CD4-positive, alpha-beta T cell treated with Interferon alpha-2 for 1 hour (primary cell): Measurements from ENCODE around the gene PLA2G2F.
"Not testable (repeated sequence)": the region's sequence is repeated elsewhere in the genome, so short reads cannot be mapped to it uniquely, and the experiment has no call there.

ENCODE experiments used
- DNase-seq, 2 donors: peaks; one replicate each; pipeline ENCODE4 v3.0.0-alpha.2; 2020 to 2022

The PLA2G2F gene

DNA sequence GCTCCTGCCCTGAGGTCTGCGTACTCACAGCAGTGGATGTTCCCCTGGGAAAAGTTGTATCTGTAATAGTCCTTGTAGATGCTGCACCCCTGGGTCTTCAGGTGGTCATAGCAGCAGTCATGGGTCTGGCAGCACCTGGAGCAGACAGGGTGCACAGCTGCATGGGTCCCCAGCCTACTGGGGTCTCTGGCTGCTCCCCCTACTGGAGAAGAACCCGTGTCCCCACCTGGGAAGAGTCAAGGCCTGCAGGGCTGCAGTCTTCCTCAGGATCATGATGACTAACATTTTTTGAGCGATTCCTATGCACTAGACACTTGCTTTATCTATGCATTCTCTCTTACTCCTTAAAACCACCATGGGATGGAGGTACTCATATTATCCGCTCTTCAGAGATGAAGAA lies 23.6 kb upstream of the PLA2G2F start:
- no peak for DNase-seq

DNA sequence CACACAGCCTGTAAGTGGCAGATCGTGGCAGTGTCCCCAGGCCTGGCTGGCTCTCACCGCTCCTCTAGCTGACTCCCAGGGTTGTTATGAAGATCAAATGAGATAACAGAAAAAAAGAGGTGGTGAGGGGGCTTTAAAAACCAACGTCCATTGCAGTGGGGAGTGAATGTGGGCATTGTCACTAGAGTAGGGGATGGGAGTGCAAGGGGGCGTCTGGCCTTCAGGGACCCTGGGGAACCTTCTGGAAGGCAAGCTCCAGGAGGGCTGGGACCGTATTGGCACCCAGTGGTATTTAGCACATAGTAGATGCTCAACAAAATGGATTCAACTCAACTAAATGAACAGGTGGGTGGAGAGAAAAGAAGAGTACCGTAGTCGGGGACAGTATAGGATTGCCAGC lies 23.2 kb upstream of the PLA2G2F start:
- no peak for DNase-seq

DNA sequence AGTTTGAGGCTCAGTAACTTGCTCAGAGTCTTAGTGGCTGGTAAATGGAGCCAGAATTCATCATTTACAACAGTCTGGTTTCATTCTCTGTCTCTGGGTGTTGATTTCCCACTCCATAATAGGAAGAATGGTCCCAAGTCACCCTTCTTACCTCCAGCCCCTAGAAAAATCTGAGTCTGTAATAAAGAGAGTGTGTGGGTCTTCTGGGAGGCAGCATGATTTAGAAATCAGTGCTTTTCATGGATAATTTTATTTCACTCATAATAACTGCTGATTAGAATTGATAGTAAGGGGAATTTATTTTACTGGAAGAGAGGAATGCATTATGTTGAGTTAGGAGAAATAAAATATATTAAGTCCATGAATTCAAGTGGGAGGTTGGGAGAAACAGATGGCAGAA lies 21.9 kb upstream of the PLA2G2F start:
- DNase-seq, result no peak

DNA sequence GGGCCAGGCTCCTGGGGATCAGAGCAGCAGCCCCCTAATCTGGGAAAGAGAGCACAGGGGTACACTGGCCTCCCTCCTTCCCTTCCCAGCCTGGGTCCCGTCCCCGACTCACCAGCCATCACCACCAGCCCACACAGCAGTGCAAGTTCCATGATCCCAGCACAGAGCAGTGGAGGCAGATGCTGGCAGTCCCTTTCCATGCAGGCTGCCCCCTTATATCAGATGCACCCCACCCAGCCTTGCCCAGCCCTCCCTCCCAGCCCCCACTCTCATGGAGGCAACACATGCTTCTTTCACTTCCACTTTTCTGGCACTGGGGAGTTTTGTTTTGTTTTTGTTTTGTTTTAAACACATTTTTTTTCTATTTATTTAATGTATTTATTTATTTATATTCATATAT lies 19.8 kb upstream of the PLA2G2F start, which contains the start of gene PLA2G2D:
Gene PLA2G2D, minus strand, starts transcription at position 190 of the 400 bp plus-strand sequence. Its CDS starts 38 bp downstream, at position 152.
- DNase-seq, result no peak

DNA sequence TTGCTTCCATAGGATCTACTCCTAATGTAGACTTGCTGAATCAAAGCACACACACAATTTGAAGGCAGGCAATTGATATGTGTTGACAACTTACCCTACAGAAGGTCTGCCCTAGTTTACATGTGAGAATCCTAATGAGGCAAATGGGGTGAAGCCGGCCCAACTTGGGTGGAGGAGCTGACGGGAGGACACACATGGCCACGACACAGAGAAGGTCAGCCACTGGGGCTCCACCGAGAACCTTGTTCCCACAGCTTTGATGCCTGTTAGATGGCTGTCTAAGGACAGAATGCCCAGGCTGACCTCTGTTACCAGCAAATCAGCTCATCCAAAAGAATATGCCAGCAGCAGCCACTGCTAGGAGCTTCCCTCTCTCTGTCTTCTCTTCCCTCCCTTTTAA lies 18.3 kb upstream of the PLA2G2F start:
- no peak for DNase-seq

DNA sequence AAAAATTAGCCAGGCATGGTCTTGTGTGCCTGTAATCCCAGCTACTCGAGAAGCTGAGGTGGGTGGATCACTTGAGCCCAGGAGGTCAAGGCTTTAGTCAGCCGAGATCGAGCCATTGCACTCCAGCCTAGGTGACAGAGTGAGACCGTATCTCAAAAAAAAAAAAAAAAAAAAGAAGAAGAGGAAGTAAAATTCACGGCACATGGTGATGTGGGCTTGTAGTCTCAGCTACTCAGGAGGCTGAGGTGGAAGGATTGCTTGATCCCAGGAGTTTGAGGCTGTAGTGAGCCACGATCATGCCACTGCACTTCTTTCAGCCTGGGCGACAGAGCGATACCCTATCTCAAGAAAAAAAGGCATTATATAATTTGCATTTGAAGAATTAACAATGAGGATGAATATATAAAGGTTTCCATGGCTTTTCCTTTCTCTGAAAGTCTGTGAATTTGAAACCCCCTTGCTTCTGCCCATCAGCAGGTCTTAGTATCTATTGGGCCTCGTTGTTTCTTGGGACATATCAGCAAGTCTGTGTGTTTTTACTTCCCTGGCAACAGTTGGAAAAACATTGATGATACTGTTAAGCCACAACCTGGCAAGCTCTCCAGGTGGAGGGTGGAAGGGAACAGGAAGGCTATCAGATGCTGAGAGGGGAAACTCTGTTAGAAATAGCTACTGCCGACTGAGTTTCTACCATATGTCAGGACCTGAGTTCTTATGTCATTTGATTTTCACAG lies 15.2 kb upstream of the PLA2G2F start:
- no peak for DNase-seq

DNA sequence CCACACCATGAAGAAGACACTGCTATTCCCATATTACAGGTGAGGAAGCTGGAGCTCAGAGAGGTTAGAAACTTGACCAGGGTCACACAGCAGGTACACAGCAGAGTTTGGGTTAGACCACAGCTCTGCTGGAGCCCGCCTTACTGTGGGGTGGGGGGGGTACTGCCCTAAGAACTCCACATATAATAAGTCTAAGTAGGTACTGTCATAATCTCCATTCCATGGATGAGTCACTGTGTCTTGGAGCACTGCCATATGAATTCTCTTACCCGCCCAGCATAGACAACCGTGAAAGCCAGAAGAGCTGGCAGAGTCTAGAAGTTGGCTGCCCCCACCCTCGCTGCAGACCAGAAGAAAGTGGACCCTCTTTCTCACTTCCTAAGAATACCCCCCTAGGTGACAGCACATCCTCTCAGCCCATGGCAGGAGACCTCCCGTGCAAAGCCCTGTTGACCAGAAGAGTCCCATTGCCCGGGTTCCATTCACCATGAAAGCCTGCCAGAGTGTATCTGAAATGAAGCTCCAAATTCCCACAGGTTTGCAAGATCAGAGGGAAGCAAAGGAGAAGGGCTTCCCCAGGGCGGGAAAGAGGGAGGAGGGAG lies 14.6 kb upstream of the PLA2G2F start:
- DNase-seq, result no peak

DNA sequence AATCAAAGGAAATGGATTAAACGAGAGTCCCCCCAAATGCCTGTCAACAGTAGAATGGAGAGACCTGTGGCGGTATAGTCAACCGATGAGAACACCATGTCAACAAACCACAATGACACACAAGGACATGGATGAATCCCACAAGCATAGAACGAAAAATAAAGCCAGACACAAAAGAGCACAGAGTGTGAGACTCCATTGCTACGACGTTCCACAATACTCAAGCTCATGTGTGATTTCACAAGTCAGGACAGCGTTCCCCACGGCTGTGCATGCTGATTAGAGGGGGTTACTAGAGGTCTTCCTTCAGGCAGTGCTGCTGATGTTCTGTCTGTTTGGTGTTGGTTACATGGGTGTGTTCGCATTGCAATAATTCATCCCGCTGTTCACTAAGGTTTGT lies 14.0 kb upstream of the PLA2G2F start:
- DNase-seq, result no peak

DNA sequence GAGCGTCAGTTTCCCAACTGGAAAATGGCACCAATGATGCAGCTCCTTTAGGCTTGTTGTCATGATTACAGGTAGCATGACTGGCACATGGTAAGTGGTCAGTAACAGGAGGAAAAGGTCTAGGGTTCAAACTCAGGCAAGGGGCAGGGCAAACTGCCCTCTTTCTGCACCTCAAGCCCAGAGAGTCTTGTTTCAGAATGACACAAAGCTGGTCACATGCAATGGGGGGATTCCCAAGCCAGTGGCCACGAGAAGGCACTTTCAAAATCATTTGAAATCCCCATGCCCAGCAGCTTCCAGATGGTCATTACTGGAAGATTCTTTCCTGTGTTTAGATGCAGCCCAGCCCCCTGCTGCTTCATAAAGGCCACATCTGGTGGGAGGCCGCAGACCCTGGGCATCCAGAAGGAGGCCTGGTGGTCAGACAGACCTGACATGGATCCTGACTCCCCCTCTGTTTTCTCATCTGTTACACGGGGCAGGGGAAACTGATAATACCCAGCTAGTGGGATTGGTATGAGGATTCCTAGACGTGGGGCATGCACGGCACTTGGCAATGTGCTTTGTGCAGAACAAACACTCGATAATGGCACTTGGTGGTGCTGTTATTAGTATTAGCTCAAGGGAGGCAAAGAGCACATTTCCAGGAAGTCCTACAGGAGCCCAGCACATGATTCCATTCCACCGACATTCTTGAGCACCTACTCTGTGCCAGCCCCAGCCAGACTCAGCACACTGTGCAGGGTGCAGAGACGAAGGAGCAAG lies 12.9 kb upstream of the PLA2G2F start:
- DNase-seq, result no peak

DNA sequence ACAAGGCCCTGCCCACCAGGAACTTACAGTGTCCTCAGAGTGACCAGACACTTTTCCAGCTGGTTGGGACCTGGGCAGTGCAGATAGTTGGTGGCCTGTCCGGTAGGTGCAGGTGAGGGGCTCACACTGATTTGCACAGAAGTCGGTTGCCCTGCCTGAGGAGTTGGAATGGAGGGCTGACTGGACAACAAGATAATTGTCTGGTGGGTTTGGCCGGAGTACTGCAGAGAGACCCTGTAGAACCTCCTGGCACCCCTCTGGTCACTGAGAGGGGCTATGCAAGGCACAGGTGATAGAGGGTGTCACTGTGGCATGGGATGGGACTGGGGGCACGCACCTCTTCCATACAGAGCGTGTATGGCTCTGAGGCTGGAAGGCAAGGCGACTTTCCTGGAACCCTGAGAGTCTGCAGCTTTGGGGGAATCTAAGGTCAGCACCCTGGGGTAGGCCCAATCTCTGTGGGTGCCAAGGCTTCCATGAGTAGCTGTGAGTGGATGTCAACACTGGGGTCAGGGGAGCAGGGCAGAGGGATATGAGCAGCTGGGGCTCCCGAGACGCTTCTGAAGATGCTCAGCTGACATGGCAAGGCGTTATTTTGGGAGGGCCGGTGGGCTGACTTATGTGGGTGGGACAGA lies 12.2 kb upstream of the PLA2G2F start:
- DNase-seq, result no peak

DNA sequence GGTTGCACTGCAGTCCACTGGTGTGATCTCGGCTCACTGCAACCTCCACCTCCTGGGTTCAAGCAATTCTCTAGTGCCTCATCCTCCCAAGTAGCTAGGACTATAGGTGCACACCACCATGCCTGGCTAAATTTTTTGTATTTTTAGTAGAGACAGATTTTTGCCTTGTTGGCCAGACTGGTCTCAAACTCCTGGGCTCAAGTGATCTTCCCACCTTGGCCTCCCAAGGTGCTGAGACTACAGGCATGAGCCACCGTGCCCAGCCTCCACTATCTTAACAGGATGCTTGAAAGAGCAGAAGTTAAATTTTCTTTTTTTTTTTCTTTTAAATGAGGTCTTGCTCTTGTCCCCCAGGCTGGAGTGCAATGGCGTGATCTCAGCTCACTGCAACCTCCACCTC lies 8.6 kb upstream of the PLA2G2F start:
- not testable (repeated sequence) for DNase-seq

DNA sequence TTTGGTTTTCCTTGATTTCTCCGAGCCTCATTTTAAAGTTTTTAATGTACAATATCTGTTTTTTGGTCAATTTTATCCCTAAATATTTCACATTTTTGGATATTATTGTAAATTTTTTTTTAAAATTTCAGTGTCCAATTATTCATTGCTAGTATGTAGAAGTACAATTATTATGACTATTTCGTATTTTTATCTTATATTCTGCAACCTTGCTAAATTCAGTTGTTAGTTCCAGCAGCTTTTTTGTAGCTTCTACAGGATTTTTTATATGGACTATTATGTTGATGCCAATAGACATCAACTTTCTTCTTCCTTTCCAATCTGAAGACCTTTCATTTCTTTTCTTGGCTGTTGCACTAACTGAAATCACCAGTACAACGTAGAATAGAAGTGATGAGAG lies 4.1 kb upstream of the PLA2G2F start:
- DNase-seq, result no peak

DNA sequence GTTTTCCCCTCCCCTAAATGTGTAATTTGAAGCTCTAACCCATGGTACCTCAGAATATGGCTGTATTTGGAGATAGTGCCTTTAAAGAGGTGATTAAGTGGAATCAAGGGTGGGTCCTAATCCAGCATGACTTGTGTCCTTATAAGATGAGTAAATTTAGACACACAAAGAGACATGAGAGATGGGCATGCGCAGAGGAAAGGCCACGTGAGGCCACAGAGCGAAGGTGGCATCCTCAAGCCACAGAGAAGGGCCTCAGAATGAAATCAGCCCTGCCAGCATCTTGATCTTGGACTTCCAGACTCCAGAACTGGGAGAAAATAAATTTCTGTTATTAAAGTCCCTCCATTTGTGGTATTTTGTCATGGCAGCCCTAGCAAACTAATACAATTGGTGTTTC lies 2.9 kb upstream of the PLA2G2F start:
- DNase-seq, result no peak

DNA sequence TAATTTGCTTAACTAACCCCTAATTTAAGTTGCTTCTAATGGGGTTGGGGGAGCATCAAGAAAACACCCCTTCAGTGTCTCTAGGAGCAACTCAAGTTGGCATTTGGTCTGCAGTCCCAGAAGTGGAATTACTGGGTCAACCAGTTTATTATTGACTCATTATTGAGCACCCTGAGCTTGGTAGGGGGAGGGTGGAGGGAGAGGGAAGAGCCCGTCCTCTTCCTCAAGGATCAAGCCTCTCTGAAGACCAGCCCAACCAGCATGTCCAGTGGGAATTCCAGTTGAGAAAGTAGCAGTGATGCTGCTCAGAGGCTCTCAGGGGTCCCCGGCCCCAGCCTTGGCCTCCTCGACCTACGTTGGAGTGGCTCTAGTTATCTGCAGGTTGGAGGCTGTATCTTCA lies 2.1 kb upstream of the PLA2G2F start:
- DNase-seq, result no peak

DNA sequence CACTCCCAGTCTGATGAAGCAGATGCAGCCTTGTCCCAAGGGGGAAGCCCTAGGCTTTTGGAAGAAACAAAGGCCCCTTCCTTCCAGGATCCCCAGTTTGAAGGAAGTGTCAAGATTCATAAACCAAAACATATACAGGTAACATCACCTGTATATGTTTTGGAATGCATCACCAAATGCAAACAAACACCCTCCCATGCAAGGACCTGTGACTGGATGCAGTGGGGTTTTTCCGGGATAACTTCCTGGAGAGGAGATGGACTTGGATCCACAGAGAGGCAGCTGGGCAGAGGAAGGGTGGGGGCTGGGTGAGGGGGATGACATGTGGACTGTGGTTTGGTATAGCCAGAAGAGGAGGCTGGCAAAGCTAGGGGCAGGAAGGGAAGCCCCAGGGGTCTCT lies 1.5 kb upstream of the PLA2G2F start:
- no peak for DNase-seq

DNA sequence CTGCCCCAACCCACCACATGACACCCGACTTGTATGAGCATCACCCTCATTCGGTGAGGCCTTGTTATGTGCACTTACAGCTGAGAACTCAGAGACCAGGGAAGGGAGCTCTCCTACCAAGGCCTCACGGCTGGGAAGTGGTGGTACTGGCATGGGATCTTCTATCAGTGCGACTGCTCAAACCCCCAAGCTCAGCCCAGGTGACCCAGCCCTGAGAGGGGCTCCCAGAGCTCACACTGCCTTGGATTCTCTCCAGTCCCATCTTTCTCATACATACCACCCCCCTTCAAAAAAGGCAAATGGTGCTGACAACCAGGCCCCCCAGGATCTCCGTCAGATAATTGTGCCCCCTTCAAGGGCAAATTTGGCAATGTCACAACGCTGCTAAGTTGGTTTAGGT lies 777 bp upstream of the PLA2G2F start:
- no peak for DNase-seq

DNA sequence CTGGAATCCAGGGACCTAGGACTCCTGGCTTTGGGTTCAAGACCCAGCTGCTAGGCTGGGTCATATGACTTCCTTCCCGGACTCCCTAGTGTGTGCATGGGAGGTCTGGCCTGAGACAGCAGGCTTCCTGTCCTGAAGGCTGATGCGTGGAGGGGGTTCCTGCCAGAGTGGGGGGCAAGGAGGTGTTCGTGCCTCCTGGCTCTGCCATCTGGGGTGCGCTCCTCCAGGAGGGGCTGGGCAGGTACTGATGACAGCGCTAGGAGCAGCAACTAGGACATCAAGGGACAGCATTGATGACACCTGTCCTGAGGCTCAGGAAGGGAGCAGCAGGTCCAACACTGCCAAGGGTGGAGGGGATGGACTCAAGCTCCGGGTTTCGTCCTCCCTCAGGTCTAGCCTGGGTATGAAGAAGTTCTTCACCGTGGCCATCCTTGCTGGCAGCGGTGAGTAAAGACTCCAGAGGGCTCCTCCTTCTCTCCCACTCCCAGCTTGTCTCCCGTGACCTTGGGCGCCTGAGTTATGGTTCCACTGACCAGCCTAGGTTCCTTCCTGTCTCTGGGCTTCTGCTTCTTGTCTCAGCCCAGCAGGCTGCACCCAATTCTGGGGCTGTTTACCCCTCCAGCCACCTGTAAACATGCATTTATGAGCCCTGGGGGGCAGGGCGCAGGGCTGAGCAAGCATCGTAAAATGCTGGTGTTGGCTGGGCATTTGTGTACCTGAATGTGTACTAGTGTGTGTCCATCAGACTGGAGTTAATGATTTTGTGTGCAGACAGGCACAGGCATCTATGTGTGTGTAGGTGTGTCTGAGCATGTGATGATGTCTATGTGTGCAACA lies 871 bp downstream of the PLA2G2F start:
- DNase-seq, result no peak

DNA sequence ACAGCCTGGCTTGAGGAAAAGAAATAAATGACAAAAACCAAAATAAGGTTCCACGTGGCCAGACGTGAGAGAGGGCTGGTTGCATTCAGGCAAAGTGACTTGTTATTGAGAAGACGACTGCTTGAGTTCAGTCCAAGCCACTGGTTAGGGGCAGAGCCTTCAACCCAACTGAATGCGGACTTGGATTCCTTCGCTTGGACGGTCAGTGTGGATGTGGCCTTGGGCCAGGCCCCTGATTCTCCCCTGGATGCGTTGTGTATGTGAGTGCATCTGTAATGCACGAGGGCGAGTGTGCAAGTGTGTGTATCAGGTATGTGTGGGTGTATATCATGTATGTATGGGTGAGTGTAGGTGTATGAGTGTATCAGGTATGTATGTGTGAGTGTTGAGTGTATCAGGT lies 1.9 kb downstream of the PLA2G2F start:
- DNase-seq, result no peak

DNA sequence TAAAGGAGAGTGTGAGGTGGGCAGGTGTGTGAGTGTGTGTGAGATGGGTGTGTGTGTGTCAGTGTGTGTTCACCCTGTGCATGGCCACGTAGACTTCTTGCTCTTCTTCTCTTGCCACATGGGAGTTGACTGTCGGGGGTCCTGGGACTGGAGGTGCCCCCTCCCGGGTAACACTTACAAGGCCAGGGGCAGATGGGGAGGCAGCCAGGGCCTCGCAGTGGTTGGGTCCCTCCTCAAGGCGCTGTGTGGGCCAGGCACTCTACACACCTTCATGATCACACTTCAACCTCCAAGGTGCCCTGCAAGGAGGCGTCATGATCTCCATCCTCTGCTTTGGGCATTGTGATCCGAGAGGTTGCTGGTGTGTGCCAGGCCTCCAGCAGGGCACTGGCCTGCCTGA lies 2.3 kb downstream of the PLA2G2F start:
- DNase-seq, result no peak

DNA sequence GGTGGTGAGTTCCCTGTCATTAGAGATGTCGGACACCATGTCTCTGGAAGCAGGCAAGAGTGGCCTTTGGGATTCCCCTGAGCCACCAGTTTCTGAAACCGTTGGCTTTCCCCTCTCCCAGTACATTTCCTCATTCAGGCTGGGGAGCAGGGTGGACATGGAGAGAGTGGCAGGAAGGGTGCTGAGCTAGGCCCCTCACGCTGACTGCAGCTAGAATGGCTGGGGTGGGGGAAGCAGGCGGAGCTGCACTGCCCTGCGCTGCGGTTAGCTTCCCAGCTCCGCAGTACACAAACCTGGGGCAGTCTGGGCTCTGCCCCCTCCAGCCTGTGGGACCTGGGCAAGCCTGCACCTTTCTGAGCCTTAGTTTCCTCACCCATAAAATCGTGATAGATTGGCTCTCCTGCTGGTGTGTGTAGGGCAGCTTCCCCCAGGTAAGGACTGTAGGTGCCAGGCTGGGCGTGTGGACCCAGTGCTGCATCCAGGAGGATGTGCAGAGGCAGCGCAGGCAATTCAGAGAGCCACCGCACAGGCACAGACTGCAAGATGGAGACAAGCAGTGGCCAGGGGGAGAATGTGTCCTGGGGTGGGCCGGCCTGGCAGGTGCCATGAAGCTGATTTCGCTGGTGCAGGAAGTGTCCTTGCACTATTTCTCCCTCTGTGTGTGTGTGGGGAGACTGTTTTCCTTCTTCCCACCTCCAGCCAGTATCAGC lies 3.0 kb downstream of the PLA2G2F start:
- DNase-seq, result no peak

DNA sequence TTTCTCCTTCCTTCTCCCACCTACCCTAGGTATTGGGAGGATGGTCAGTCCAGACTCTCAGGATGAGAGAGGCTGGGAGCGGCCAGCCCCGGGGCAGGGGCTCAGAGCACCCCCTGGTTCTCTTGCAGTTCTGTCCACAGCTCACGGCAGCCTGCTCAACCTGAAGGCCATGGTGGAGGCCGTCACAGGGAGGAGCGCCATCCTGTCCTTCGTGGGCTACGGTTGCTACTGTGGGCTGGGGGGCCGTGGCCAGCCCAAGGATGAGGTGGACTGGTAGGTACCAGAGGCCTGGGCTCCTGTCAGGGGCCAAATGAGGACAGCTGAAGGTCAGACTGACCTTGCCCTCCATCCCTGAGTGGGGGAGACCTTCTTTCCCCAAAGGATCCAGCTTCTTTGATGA lies 4.2 kb downstream of the PLA2G2F start:
- DNase-seq, result no peak
